ENCODE measurements around the gene NUP188. TPM values are rescaled to one million over a fixed set of nuclear protein-coding genes. Genes with fewer than 3 reads are reported as not detected.

Gene NUP188
- total and polyA plus RNA-seq, 2 experiments from 2014 or later, result 25.5 to 117 TPM

GRCh38 chr9:129007035-129007765, 59.7 kb downstream of the NUP188 start (continued):
- TF ChIP-seq ZNF462 (CRISPR knock-in tag; IDR thresholded peaks at IDR 0.05), result no peak
- TF ChIP-seq NANOG (IDR thresholded peaks at IDR 0.05; ENCODE audit: borderline replicate concordance), result no peak
- no peak for TF ChIP-seq ZNF114 (CRISPR knock-in tag; IDR thresholded peaks at IDR 0.05)
- no peak for TF ChIP-seq CREB1 (CRISPR knock-in tag; IDR thresholded peaks at IDR 0.05; ENCODE audit: low read depth)
- TF ChIP-seq STAT1 (IDR thresholded peaks at IDR 0.05; ENCODE audit: unreplicated experiment), result no peak
- no peak for TF ChIP-seq ETS1 (IDR thresholded peaks at IDR 0.05)
- no peak for TF ChIP-seq JUNB (IDR thresholded peaks at IDR 0.05; ENCODE audit: unreplicated experiment)
- no peak for TF ChIP-seq EZH2phosphoT487 (IDR thresholded peaks at IDR 0.05; ENCODE audit: unreplicated experiment)
- TF ChIP-seq REST (IDR thresholded peaks at IDR 0.05; ENCODE audit: unreplicated experiment), result no peak

Data from GM23338 (cell line).